NCI-H526 (cell line): ENCODE results near the gene WBP11.

ENCODE experiments used
- DNase-seq, 2 experiments: peaks; one replicate each; lab custom pipeline; 2025; lab: John Stamatoyannopoulos, UW

The WBP11 gene

DNA sequence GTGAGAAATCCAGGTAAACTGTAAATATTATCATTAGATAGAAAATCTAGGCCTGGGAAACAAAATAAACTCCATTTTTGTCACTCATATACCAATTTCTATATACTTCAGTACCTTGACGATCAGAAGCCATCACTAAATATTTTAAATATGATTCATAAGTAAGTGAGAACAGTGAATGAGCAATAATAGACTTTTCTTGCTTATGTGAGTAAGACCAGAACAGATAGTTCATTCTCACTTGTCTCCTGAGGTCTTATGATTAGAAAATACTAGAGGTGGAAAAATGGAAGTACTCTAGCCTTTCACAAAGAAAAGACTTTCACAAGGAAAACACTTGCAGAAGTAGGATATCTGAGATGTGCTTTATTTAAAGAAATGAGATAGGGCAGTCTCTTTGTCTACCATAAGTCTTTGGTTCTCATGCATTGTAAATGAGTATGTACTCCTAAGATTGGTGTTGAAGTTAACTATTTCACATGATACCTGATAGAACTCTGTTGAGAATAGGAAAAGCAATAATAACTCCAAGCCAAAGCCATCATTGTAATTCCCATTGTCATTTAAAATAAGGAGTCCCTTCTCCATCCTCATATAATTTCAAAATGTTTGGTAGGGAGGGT lies 20.8 kb upstream of the WBP11 start:
- no peak for DNase-seq

DNA sequence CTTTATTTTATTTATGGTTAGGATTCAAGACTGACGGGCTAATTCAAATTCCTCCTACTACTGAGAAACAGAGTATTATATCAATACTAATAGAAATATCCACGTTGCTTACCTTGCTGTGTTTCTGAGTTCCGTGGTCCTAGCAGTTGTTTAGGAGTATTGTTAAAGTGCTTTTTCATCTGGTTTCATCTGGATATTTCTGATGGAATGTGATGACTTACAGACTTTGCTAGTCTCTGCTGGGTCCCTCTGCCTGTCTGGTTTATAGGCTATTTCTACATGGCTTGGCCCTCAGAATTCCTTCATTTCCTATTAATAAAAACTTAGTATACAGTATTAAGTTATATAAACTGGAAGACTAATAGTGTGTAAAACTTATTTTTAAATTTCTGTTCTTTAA lies 10.7 kb upstream of the WBP11 start, which contains the start of gene SMCO3:
Gene SMCO3 (minus strand): TSS at position 169 of the 400 bp plus-strand sequence. CDS start 7,502 bp downstream, outside the sequence.
- DNase-seq = no peak

DNA sequence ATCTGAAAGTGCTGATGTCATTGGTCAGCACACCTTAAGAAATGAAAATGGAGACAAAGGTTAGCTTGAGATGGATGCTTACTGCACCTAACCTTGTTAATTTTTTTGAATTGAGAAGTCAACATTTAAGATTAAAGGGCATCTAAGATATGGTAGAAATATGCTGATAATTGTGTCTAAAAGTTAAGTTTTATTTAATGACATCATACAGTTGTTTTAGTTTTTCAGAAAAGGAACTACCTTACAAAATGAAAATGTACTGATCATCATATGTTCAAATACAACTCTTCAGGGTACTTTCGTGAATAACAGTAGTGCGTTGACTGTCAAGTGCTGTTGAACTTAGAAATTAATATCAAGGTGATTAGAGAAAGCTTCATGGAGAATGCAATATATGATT lies 8.2 kb upstream of the WBP11 start:
- no peak for DNase-seq

DNA sequence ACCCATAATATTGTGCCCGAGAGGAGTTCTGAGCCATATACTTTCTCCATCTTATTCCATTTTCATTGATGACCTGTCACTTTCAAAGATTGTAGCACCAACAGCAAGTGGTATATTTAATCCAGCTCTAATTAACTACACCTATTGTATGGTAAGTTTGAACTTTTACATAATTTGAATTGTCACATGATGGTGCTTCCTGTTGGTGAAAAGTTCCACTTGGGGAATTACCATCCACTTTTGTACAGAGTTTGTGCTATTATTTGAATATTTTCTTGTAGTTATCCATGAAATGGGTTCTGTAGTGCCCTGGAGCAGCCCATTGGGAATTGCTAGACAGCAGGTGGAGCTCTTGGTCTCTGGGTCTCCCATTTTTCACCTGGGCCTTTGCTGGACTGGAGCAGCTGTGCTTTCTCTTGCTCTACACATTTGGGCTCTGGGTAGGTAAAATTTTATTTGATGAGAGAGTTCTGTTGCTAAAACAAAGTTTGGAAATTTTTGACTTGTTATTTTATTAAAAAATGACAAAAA lies 7.7 kb upstream of the WBP11 start:
- DNase-seq = peak in 1 of 2 experiments; percentile 41

DNA sequence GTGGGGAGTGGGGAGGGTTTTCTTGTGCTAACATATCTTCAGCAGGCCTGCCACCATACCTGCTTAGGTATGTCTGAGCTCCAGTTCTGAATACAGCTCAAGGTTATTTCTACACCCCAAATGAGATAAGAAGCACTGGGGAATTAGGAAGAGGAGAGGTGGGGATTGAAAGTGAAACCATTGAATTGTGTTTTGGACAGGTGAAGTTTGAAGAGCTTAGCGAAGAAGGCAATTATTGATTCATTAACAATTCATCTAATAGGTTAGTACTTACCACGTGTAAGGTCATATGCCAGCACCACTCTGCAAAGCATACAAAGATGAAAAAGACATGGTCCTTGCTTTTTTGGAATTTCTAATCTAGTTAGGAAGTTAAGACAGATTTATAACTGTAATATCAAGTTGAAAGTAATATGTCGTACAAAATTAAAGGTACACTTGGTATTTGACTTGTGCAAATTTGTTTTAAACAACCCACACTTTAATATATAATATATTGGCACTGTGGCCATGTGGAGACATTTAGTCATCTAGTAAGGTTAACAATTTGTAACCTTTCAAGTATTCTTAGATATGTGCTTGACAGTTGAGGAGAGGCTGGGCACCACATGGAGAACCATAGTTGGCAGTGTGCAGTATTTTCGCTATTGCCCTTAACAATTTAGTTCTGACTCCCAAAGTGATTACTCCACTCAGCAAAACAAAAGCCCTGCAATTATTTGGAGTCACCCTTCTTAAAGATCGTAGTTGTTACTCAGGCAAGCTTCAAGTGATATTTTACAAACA lies 7.1 kb upstream of the WBP11 start:
- DNase-seq = no peak

DNA sequence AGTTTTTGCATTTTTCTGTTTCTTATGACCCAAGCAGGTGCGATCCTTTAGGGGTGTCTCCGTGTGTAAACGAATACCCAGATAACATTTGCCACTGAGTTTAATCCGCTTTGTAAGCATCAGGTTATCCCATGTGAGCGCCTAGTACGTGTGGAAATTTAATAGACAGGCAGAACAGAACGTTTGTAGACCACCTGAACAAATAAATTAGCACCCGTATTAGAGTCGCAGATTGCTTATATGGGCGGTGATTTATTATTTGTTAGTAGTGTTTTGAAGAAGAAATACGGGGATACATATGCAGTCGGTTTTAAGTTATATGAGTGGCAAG lies 517 bp upstream of the WBP11 start:
- DNase-seq = no peak

DNA sequence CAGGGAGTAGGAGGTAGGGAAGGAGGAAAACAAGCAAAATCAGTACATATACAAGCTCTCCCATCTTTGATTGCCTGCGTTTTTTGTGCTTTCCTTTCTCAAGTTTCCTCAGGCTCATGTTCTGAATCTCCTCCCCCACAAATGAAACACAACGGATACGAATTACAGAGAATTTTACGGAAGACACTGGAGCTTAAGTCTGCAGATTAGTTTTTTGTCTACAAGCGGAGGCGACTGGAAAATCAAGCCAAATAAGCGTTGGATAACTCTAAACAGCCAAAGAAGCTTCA lies 612 bp downstream of the WBP11 start:
- DNase-seq = no peak

DNA sequence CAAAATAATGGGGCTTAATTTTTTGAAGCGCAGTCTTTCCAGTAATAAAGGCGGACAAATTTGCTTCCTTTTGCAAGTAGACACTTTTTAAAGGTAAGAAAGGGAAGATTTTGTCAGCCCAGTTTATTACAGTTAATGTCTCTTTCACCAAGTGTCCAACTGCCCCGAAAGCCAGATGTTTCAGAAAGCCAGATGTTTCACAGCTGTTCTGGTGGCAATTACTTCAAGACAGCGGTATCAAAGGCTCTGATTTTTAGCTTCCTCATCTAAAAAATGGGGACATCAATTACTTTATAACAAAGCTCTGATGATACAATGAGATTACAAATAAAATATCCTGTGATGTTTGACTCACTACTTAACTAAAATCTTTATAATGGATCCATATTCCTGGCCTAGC lies 1.0 kb downstream of the WBP11 start:
- no peak for DNase-seq

DNA sequence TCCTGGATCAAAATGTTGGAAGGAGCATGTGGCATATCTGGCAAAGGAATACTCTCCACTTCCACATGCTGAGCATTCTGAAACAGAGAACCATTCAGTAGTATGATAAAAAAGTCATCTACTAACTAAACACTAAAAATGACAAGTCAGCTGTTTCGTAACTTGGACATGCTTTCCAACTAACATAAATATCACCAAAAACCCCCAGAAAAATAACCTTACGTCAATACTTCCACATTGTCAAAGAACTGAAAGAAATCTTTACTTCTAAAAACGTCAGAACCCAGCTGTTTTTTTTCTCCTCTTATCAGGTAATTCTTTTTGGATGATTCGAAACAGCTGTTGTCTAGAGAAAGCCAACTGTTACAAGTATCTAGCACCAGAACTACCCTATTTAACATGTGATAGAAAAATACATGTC lies 8.2 kb downstream of the WBP11 start:
- DNase-seq = no peak

DNA sequence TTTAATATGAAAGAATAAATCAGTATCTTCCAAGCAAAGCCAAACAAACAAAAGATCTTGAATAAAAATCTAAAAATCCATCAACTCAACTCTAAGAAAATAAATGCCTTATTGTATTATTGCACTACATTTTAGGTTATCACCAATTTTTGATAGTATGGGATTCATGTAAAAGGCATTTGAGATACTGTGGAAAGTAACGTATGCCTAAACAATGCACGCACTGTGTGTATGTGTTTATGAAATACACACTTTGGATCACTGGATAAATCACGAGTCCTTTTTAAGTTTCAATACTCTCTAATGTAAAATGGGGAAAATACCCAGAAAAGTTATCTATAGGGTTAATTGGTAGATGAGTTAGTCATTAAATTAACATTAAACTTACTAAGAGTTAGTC lies 17.7 kb downstream of the WBP11 start:
- no peak for DNase-seq

DNA sequence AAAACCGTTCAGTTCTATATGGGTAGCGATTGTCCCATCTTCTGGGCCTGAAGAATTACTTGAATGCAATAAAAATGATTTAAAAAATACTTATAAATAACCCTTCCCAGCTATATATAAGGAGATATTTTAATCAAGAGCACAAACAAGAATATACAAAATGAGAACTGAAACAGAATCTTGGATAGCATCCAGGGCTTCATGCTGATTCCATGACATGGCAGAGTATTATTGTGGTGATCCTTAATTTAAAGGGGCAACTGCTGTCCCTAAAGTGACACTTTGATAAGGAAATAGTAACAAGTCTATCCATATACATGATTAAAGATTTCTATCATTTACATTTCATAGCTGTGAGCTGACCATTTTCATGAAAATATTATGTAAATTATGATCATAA lies 18.8 kb downstream of the WBP11 start:
- DNase-seq = no peak

DNA sequence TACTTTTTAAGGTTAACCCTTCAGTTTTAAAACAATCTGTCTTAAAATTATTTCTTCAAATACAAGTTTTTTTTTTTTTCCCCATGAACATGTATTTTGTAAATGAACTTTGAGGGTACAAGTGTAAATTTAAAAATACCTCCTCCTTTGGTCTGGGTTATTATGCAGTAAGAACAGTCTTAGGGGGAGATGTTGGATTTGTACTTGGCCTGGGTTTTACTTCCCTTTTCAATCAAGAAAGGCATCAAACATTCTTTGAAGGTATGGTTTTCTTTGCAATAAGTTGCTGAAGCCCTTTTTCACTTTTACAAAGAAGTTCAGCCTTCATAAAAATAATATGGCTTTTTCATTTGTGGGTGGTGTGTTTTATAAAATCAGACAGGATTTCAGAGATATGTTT lies 20.5 kb downstream of the WBP11 start:
- no peak for DNase-seq

DNA sequence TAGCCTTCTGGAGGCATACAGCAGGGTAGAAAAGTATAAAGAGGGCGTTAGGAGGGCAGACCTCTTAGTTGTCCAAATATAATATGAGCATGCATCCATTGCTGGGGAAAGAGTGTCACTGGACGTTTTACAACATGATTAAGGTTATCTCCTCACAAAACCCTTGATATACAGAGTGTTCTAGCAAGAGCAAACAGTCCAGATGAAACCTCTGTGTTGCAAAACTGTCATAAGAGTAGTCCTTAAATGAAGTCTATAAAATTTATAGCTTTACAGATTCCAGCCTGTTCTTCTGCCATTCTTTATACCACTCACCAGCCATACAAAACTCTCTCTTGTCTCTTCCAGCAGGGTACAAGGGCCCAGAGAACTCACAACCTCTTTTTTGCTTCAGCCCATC lies 21.7 kb downstream of the WBP11 start:
- DNase-seq = no peak

DNA sequence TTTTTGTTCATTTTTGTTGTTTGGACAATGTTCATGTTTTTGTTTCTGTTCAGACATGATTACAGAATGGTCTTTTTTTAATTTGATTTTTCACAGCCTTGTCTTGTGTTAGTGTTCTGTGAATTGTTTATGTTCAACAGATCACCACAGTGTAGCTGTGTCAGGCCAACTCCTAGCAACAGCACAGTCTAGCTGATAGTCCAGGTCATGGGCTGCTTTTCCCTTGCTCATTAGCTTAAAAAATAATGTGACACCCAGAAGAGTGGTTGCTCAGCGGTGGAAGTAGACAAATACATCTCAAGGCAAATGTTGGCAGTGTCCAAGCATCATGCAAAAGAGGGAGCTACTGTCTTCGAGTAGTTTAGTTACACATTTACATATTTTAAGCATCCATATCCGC lies 22.4 kb downstream of the WBP11 start:
- peak in 1 of 2 experiments; percentile 23 for DNase-seq

DNA sequence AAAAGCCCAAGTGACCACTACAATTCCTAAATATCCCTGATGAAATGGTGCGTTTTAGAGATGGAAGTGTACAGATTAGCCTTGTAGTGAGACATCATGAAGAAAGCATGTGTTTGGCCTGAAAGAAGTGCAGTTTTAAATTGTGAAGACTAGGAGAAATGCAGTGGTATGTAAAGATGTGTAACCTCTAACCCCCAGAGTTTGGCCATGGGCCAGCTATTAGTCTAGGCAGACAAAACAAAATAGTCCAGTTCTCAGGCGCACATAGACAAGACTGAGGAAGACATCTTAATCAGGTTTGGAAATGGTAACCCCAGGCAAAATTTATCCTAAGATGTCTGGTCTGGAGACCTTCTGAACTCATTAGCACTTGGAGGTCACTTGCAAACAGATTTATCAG lies 23.4 kb downstream of the WBP11 start:
- DNase-seq = no peak

DNA sequence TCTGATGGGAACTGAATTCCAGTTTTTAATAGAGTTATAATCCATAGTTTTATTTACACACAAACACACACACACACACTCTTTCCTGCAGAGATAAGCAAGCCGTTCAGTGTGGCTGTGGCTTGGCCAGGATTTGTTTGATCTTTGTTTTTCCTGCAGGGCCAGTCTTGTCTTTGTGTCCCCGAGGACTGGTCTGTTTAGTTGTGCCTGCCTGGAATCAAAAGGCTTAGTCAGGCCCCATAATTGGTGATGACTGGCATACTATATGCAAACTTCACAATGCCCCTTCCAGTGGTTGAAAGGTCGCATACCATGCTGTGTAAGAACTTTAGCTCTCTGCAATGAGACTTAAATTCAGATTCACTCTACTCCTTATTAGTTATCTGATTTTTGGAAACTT lies 26.0 kb downstream of the WBP11 start:
- peak; percentile 34 to 58 for DNase-seq

DNA sequence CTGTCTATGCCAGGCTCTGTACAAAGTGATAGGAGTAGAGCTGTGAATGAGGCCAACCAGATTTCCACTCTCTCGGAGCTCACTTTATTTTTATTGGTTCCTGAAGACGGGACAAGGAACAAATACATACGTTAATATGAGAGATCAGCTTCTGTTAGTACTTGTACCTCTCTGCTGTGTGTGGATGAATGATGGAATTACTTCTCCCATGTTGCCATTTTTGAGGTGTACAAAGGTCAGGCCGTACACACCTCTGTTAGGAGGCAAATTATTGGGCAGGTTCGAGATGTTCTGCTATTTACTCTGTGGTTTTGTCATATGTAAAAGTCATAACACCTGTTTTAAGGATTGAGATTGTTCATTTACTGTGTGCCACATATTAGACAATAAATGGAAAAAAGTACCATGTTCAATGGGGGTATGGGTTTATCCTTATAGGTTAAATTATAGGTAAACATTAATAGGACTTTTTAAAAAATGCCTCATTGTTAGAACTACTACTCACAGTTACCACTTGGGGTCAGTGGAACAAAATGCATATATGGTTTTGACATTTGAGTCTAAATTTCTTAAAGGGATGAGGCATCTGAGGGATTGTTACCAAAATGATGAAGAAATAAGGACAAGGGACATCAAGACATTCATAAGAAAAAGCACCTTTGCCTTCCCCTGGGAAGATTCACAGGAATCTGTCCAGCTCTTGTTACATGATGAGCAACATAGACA lies 26.9 kb downstream of the WBP11 start:
- DNase-seq = peak in 1 of 2 experiments; percentile 8

DNA sequence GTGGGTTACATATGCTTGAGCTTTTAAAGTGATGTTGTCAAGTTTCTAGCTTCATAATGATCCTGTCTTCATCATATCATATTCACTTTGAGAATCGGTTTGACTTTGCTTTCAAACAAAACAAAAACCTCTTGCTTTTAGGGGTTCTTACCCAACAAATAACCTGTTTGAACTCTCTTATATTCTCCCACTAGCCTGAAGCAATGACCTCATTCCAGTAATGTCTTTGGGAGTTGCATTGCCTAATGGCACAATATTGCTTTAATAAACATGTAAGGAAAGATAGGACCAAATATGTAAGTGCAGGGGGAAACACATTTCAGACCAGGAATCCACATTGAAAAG lies 27.7 kb downstream of the WBP11 start:
- no peak for DNase-seq

DNA sequence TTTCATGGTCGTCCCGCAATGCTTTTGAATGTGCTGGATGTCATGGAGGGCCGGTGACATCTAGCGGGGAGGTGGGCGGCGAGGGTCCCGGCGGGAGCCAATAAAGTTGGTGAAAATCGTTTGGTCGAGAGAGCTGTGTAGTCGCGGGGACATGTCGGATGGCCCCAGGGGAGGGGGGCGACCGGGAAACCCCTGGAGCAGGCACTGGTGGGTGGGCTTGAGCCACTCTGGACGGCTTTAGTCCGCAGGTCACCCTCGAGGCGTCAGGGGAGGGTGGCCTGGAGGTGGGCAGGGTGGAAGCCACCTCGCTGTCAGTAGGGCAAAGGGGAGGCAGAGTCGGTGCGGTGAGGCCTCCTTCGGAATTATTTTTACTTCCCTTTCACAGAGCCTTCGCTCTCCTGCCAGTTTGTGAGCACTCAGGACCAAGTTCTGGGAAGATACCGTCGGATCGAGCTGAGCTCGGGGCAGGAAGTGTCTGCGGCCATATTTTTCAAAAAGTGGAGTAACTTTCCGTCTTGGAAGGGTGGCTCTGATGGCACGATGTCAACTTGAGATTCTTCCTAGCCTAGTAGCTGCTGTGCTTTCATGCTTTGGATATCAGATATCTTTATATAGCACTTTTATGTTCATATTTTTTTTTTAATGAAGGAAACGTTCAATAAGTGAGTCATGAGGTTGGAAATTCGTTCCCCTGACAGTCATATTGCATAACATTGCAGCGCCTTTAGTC lies 28.2 kb downstream of the WBP11 start:
- no peak for DNase-seq

DNA sequence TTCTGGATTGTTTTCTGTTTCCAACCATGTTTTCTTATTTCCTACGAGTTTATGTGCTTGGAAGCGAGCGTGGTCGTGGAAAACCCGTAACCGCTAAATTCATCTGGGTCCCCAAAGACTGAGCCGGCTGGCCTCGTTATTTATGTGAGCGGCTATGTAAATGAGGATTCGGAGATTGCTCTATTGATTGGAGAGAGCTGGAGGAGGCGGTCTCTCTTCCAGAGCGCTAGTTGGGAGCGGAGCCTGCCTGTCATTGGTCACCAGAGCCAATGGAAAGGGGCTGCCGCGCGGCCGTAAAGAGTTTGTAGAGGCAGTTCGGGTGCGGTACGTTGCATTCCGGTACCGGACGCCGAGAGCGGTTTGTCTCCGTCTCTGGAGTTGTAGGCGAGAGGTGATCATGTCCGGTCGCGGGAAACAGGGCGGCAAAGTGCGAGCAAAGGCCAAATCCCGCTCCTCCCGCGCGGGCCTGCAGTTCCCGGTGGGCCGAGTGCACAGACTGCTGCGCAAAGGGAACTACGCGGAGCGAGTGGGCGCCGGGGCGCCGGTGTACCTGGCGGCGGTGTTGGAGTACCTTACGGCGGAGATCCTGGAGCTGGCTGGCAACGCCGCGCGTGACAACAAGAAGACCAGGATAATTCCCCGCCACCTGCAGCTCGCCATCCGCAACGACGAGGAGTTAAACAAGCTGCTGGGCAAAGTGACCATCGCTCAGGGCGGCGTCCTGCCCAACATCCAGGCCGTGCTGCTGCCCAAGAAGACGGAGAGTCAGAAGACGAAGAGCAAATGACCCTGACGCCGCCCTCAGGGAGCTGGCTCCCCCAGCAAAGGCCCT lies 29.0 kb downstream of the WBP11 start:
- no peak for DNase-seq

DNA sequence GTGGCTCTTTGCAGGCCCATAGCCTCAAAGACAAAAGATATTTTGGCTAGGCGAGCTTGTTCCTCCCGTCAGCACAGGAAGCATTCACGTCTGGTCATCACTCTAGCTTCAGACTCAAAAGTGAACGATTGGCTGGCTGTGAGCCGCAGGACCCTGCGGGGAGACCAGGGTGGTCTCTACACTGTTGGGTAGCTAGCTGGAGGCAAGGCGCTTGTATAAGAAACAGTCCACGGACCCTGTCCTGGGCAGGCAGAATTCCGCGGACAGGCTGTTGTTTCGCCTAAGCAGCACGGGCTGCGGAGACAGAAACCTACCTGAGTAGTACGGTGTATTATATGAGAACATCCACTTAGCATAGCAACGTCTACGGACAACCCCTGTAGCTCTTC lies 29.6 kb downstream of the WBP11 start:
- DNase-seq = no peak

DNA sequence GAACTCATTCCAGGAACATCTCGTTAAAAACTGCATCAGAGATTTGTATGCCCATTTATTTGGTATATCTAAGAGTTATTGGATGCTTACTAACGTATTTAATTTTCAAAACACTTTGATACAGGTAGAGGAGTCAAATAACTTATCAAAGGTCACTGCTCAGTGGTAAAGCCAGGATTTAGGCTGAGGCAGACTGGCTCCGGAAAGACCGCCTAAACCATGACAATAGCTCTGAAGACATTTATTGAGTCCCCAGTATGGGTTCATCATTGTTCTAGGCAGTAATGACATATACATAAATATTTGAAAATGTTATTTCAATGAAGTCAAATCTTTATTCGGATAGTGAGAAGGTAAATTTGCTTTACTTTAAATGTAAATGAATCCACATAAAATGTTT lies 30.3 kb downstream of the WBP11 start:
- no peak for DNase-seq
